ENCODE data around the gene CISD2. TPM values are rescaled to one million over a fixed set of nuclear protein-coding genes. Genes with fewer than 3 reads are reported as not detected.

CISD2 gene
- total and polyA plus RNA-seq, 2 experiments from 2014 or later, result 34.1 to 102 TPM

DNA sequence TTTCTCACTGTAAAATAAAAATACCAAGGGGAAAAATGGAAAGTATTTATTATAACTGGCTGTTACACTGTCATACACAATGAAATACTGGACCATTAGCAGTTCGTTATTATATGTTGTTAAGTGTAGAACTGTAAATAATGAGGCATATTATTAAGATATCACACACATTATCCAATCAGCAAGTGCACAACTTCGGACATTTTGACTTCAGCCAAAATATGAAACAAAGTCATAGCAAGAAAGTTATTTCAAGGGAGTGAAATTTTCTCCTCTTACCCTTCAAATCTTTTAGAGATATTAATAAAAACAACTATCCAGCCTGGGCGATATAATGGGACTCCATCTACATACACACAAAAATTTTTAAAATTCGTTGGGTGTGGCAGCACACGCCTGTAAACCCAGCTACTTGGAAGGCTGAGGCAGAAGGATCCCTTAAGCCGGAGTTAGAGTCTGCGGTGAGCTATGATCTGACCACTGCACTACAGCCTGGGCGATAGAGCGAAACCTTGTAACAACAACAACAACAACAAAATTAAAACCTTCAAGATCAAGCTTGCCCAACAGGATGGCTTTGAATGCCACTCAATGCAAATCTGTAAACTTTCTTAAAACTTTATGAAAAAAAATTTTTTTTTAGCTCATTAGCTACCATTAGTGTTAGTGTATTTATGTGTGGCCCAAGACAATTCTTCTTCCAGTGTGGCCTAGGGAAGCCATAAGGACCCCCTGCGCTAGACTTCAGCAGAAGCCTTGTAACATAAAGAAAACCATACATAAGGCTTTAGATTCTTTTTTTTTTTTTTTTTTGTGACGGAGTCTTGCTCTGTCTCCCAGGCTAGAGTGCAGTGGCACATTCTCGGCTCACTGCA is 1.3 kb upstream of the CISD2 start (continued):
- TF ChIP-seq CTCF (conservative IDR thresholded peaks at IDR 0.05; ENCODE audit: low read depth in 2 of 2), result no peak
- TF ChIP-seq NANOG (IDR thresholded peaks at IDR 0.05; ENCODE audit: borderline replicate concordance), result no peak
- TF ChIP-seq ZNF114 (CRISPR knock-in tag; IDR thresholded peaks at IDR 0.05), result no peak

GRCh38 chr4:102868153-102868780 is 525 bp upstream of the CISD2 start:
- H3K4me1 Mint-ChIP-seq, result peaks cover 35% of the 10 kb centered on the region
- H4K20me1 ChIP-seq (replicated peaks; ENCODE audit: insufficient read depth), result no peaks in the 10 kb centered on the region
- H3K4me3 Mint-ChIP-seq, result peak overlapping the region; percentile 97
- peaks cover 86% of the 10 kb centered on the region for H3K79me2 ChIP-seq (replicated peaks; ENCODE audit: insufficient read depth)
- no peaks in the 10 kb centered on the region for H3K9me3 Mint-ChIP-seq
- ATAC-seq (peak; percentile 45), DNase-seq (ENCODE audit: low spot score) (no peak)
- H3K27me3 ChIP-seq (ENCODE audit: insufficient read depth), result no peaks in the 10 kb centered on the region
- H3K4me3 ChIP-seq, result peak overlapping the region; percentile 60
- peak overlapping the region; percentile 94 for H3K27ac ChIP-seq (ENCODE audit: low read depth)
- H3K27ac Mint-ChIP-seq, result peak overlapping the region; percentile 98
- H3K9me2 ChIP-seq (ENCODE audit: insufficient read depth), result no peaks in the 10 kb centered on the region
- peak overlapping the region; percentile 78 for H3K4me2 ChIP-seq
- peaks cover 9% of the 10 kb centered on the region for H3K36me3 Mint-ChIP-seq (ENCODE audit: low read depth)
- no peak overlapping the region for H2AFZ ChIP-seq
- no peaks in the 10 kb centered on the region; the same call in 1 of the 2 replicates for H3F3A ChIP-seq (replicated peaks; ENCODE audit: low read depth)
- H3K4me1 ChIP-seq (ENCODE audit: insufficient read depth), result peaks cover 24% of the 10 kb centered on the region
- peaks cover 7% of the 10 kb centered on the region for H3K27me3 Mint-ChIP-seq (ENCODE audit: insufficient read depth, low read depth, poor library complexity)
- no peaks in the 10 kb centered on the region; the same call in 1 of the 2 replicates for H3K36me3 ChIP-seq (ENCODE audit: insufficient read depth)
- TF ChIP-seq CTCF (conservative IDR thresholded peaks at IDR 0.05; ENCODE audit: low read depth in 2 of 2) (no peak), ZNF114 (CRISPR knock-in tag; IDR thresholded peaks at IDR 0.05) (no peak), CREB1 (CRISPR knock-in tag; IDR thresholded peaks at IDR 0.05; ENCODE audit: low read depth) (no peak), ZNF331 (CRISPR knock-in tag; IDR thresholded peaks at IDR 0.05; ENCODE audit: low read depth) (no peak), EZH2phosphoT487 (IDR thresholded peaks at IDR 0.05; ENCODE audit: unreplicated experiment) (no peak), EZH2 (IDR thresholded peaks at IDR 0.05; ENCODE audit: low read depth, unreplicated experiment) (no peak), STAT1 (IDR thresholded peaks at IDR 0.05; ENCODE audit: unreplicated experiment) (no peak)
- TF ChIP-seq, protein P1, sequence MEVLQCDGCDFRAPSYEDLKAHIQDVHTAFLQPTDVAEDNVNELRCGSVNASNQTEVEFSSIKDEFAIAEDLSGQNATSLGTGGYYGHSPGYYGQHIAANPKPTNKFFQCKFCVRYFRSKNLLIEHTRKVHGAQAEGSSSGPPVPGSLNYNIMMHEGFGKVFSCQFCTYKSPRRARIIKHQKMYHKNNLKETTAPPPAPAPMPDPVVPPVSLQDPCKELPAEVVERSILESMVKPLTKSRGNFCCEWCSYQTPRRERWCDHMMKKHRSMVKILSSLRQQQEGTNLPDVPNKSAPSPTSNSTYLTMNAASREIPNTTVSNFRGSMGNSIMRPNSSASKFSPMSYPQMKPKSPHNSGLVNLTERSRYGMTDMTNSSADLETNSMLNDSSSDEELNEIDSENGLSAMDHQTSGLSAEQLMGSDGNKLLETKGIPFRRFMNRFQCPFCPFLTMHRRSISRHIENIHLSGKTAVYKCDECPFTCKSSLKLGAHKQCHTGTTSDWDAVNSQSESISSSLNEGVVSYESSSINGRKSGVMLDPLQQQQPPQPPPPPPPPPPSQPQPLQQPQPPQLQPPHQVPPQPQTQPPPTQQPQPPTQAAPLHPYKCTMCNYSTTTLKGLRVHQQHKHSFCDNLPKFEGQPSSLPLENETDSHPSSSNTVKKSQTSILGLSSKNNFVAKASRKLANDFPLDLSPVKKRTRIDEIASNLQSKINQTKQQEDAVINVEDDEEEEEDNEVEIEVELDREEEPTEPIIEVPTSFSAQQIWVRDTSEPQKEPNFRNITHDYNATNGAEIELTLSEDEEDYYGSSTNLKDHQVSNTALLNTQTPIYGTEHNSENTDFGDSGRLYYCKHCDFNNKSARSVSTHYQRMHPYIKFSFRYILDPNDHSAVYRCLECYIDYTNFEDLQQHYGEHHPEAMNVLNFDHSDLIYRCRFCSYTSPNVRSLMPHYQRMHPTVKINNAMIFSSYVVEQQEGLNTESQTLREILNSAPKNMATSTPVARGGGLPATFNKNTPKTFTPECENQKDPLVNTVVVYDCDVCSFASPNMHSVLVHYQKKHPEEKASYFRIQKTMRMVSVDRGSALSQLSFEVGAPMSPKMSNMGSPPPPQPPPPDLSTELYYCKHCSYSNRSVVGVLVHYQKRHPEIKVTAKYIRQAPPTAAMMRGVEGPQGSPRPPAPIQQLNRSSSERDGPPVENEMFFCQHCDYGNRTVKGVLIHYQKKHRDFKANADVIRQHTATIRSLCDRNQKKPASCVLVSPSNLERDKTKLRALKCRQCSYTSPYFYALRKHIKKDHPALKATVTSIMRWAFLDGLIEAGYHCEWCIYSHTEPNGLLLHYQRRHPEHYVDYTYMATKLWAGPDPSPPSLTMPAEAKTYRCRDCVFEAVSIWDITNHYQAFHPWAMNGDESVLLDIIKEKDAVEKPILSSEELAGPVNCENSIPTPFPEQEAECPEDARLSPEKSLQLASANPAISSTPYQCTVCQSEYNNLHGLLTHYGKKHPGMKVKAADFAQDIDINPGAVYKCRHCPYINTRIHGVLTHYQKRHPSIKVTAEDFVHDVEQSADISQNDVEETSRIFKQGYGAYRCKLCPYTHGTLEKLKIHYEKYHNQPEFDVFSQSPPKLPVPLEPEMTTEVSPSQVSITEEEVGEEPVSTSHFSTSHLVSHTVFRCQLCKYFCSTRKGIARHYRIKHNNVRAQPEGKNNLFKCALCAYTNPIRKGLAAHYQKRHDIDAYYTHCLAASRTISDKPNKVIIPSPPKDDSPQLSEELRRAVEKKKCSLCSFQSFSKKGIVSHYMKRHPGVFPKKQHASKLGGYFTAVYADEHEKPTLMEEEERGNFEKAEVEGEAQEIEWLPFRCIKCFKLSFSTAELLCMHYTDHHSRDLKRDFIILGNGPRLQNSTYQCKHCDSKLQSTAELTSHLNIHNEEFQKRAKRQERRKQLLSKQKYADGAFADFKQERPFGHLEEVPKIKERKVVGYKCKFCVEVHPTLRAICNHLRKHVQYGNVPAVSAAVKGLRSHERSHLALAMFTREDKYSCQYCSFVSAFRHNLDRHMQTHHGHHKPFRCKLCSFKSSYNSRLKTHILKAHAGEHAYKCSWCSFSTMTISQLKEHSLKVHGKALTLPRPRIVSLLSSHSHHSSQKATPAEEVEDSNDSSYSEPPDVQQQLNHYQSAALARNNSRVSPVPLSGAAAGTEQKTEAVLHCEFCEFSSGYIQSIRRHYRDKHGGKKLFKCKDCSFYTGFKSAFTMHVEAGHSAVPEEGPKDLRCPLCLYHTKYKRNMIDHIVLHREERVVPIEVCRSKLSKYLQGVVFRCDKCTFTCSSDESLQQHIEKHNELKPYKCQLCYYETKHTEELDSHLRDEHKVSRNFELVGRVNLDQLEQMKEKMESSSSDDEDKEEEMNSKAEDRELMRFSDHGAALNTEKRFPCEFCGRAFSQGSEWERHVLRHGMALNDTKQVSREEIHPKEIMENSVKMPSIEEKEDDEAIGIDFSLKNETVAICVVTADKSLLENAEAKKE (CRISPR knock-in tag; IDR thresholded peaks at IDR 0.05), result no peak
